ENCODE measurements around the gene COMP.
"Not testable (repeated sequence)": the region's sequence is repeated elsewhere in the genome, so short reads cannot be mapped to it uniquely, and the experiment has no call there.

COMP gene

GRCh38 chr19:18745012-18745735, 45.9 kb downstream of the COMP start:
- no peak for DNase-seq

DNA sequence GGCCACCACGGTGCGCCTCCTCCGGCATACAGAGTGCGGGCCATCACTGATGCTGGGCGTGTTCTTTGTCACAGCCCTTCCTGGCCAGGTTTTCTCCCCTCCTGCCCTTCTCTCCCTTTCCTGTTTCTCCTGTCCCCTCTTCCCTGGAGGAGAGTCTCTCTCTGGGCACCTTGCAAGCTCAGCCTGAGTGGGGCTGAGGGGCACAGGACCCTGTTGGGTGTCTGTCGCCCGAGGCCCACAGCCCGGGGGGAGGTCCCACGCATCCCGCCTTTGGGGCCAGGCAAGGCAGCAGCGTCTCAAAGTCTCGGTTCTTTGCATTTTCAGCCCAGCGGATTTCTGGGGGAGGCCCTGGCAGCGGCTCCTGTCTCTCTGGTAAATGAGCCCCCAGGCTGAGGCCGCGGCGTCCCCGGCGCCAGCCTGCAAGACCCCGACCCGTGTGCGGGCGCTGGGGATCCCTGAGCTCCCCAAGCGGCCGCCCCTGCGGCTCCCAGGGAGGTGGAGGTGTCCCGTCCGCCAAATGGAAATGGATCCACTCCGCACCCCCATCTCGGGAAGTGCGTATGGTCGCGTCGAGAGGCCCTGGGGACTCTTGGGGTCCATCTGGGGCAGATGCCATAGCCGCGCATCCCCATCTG, 47.2 kb downstream of the COMP start:
- DNase-seq = no peak

DNA sequence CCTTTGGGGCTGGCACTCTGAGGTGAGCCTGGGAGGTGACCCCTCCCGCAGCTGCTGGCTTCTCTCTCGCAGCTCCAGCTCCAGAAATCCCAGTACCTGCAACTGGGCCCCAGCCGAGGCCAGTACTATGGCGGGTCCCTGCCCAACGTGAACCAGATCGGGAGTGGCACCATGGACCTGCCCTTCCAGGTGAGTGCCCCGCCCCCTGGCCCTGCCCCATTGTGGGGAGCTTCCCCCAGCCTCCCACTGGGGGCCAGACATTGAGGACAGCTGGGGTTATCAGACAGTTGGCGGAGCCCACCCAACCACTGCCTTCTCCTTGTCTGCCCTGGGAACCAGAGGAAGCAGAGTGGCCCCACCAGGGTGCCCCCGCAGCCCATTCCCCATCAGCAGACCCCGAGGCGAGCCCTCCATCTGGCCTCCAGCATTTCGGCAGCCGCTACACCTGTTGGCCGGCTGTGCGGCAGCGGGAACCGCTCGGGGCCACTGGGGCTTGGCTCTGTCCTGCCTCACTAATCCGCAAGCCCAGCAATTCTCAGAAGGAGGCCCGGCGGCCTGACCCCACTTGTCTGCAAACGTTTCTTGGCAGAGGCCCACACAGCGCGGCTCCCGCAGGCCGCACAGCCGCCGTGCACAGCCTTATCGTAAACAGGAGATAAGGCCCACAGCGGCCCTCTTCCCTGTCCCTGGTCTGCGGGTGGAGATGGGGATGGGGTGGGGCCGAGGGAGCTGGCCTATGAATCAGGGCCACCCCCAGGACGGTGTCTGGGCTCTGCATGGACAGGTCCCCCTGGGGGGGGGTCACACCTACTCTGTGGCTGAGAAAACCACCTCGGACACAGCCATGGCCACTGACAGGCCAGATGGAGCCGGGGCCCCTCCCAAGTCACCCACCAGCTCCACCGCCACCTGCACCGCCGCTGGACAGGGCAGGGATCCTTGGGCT, 48.0 kb downstream of the COMP start:
- no peak for DNase-seq

- no peak for DNase-seq
Measured at GRCh38 chr19:18742324-18742723, 48.8 kb downstream of the COMP start.

DNA sequence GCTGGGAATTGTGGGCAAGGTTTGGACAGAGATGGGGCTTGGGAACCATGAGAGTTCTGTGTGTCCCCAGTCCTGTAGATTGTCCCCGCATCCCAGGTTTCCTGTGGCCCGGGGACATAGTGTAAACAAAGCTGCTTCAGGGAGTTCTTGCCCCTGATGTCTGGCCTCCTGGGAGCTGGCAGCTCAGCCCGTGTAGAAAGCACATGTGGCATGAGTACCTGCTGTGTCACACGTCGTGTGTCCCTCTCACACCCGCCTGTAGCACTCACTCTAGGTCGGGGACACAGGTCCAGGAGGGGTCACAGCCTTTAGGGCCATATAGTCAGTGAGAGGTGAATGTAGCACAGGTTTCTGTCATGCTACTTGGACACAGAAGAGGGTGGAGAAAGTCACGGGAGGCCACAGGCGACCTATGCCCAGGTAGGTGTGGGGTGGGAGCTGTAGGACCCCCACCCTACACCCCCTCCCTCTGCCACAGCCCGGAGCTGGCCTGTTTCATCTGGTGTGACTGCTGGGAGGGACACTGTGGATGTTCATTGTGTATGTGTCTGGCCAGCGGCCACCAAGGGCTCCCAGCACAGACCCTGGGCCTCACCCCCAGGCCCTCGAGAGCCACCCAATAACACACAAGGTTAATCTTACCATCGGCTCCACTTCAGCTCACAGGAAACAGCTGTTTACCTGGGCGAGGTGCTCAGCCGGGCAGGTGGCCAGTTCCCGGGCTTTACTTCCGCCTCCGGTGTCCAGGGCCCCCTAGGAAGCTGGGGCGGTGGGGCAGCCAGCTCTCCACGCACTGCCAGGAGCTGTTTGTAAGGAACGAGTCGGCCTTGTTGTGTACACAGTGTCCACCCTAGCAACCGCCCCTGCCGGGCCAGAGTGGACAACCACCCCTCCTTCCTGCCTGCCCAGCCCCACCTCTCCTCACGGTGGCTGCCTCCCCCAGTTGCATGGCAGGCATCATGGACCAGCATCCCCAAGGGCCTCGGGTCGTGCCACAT, 49.7 kb downstream of the COMP start:
- DNase-seq = no peak

- DNase-seq = no peak
Measured at GRCh38 chr19:18738961-18739690, 52.0 kb downstream of the COMP start.

DNA sequence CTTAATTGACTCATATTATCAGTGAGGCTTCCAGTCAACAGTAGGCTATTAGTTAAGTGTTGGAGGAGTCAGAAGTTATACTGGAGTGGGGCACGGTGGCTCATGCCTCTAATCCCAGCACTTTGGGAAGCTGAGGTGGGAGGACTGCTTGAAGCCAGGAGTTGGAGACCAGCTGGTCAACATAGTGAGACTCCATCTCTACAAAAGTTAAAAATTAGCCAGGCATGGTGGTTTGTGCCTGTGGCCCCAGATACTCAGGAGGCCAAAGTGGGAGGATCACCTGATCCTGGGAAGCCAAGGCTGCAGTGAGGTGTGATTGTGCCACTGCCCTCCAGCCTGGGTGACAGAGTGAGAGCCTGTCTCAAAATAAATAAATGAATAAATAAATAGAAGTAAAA, 53.2 kb downstream of the COMP start:
- no peak for DNase-seq

DNA sequence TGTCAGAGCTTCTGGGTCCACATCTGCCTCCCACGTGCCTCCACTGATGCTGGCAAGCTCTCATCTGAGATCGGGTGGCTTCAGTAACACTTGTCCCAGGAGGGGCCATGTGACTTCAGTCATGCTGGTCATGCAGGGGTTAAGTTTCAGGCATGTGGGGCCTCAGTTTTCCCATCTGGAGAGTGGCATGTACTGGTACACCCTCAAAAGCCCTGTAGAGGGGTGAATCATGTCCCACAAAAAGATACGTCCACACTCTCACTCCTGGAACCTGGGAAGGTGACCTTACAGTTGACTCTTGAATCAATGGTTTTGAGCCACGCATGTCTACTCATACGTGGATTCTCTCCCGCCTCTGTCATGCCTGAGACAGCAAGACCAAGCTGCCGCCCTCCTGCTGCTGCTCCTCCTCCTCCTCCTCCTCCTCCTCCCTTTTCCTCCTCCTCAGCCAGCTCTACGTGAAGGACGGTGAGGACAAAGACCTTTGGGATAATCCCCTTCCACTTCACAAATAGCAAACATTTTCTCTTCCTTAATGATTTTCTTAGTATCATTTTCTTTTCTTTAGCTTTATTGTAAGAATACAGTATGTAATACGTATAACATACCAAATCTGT, 53.7 kb downstream of the COMP start:
- DNase-seq = no peak

DNA sequence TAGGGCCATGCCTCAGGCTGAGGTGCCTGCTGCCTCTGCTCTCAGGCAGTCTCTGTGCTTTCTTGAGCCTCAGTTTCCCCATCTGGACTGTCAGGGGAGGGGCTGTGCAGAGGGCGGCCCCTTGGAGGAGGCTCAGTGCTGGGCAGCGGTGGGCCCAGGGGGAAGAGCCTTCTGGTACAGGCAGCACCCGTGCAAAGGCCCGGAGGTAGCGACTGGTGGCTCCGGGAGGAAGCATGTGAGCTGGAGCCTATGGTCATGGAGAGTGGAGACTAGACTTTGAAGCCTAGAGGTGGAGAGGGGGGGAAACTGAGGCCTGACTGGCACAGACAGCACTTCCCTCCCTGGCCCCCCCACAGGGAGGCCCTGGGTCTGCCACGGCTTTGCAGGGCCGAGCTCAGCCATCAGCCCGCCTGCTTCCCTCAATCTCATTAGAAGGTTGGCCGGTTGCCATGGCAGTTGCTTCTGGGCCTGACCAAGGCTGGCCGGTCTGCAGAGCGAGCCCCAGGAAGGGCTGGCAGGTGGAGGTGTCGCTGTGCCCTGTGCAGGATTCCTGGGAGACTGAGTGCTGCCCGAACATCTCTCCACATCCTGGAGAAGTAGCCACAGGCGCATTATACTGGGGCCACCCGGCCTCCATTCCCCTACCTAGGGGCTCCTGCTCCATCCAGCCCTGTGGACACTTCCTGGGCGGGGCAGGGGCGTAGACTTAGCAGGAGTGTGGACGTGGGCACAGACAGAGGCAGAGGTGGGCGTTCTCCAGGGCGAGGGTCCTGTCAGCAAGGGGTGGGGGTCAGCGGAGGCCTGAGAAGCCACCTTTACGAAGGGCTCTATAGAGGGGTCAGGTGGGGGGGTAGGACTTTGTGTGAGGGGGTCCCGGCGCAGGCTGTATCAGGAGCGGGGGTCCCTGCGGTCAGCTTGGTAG, 54.4 kb downstream of the COMP start:
- DNase-seq = no peak

DNA sequence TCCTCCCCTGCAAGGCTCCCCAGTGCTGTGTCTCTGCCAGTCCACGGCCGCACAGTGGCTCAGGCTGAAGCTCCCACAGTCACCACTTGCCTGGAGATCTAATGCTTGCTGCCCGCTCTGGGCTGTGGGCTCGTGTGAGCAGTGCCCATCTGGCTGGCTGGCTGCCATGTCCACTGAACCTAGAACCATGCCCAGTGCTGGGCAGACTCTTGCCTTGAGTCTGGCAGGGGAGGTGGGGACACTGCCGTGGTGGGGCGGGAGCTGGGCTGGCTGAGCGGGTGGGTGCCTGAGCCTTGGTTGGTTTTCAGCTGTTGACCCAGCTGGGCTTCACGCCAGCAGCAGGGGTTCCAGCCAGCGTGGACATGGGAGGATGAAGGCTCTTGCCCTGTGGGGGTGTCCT, 55.4 kb downstream of the COMP start:
- DNase-seq = no peak

DNA sequence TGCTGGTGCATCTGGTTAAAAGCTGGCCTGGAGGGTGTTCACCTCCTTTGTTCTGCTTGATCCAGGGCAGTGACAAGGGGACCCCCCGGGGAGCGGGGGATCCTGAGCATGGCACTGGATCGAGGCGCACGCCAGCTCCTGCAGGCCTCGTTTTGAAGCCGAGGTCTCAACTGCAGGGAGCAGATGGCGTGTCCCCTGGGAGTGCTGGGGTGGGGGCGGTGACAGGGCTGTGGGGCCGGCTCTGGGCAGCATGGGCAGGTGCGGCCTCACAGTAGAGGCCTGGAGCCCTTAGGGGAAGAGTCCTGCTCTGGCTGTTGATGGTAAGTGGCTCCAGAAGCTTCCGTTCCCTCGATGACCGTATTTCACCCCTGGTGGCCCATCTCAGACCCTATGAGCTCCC, 55.8 kb downstream of the COMP start:
- DNase-seq = no peak

- not testable (repeated sequence) for DNase-seq
Measured at GRCh38 chr19:18733762-18734332, 57.3 kb downstream of the COMP start.

DNA sequence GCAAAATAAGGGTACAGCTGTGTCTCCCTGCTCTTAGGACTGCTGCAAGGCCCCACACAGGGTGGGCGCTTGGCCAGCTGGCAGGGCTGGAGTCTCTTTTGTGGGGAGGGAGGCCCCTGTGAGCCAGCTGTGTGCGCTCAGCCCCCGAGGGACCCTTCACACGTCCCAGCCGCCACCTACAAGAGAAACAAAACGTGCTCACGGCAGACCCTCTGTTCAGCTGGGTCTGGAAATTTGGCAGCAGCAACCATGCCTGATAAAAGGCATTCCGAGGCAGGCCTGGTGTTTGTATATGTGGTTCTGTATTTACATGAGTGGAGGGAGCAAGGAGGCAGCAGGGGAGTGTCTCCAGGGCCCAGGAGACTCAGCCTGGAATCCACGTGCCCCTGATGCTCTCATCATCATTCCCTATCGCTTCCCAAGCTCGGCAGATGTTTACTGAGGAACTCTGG, 57.9 kb downstream of the COMP start:
- DNase-seq = no peak
